DMS114 treated with DMSO at 0.1 percent for 48 hours (cell line): ENCODE data around the gene BNC1.

Source experiments
- DNase-seq: peaks from one replicate; lab custom pipeline; 2025; ENCODE audit not compliant: unreplicated experiment; lab: John Stamatoyannopoulos, UW

Gene BNC1

GRCh38 chr15:83284559-83285283 is at the start of gene BNC1:
Gene BNC1, minus strand, starts transcription at chr15:83284664. Its CDS starts 36 bp downstream, at chr15:83284628.
- no peak for DNase-seq

GRCh38 chr15:83327041-83327440 is 42.6 kb upstream of the BNC1 start:
- DNase-seq = no peak

- DNase-seq = no peak
Measured at GRCh38 chr15:83324799-83325198, 40.3 kb upstream of the BNC1 start.

- no peak for DNase-seq
Measured at GRCh38 chr15:83323296-83323711, 38.8 kb upstream of the BNC1 start.

- DNase-seq = no peak
Measured at GRCh38 chr15:83322691-83323090, 38.2 kb upstream of the BNC1 start.

GRCh38 chr15:83322061-83322460 is 37.6 kb upstream of the BNC1 start:
- DNase-seq = no peak

GRCh38 chr15:83320844-83321243 is 36.4 kb upstream of the BNC1 start:
- DNase-seq = no peak

- no peak for DNase-seq
Measured at GRCh38 chr15:83320404-83320803, 35.9 kb upstream of the BNC1 start.

GRCh38 chr15:83319771-83320170 is 35.3 kb upstream of the BNC1 start:
- DNase-seq = no peak

- DNase-seq = no peak
Measured at GRCh38 chr15:83318861-83319415, 34.5 kb upstream of the BNC1 start.

GRCh38 chr15:83318036-83318435 is 33.6 kb upstream of the BNC1 start:
- DNase-seq = no peak

GRCh38 chr15:83312071-83312470 is 27.6 kb upstream of the BNC1 start:
- DNase-seq = no peak

- no peak for DNase-seq
Measured at GRCh38 chr15:83310521-83311456, 26.3 kb upstream of the BNC1 start.

- no peak for DNase-seq
Measured at GRCh38 chr15:83308671-83309070, 24.2 kb upstream of the BNC1 start.

GRCh38 chr15:83306561-83306960 is 22.1 kb upstream of the BNC1 start:
- no peak for DNase-seq

GRCh38 chr15:83305704-83306291 is 21.3 kb upstream of the BNC1 start:
- DNase-seq = no peak

GRCh38 chr15:83304861-83305703 is 20.6 kb upstream of the BNC1 start:
- no peak for DNase-seq

- no peak for DNase-seq
Measured at GRCh38 chr15:83303535-83303934, 19.1 kb upstream of the BNC1 start.

GRCh38 chr15:83300826-83301225 is 16.4 kb upstream of the BNC1 start:
- DNase-seq = no peak

GRCh38 chr15:83299462-83299861 is 15.0 kb upstream of the BNC1 start:
- no peak for DNase-seq

GRCh38 chr15:83295417-83295816 is 11.0 kb upstream of the BNC1 start:
- no peak for DNase-seq
